ENCODE results near the gene EPM2A.

EPM2A gene

GRCh38 chr6:145733810-145734209 is 1.5 kb downstream of the EPM2A start:
- no peak for TF ChIP-seq CTCF (IDR thresholded peaks at IDR 0.05; ENCODE audit: control insufficient read depth, insufficient read depth, low read depth, low read length, missing control alignments)
- no peak overlapping the region; the same call in 1 of the 2 replicates for H3K4me3 ChIP-seq (ENCODE audit: control insufficient read depth, low read depth, low read length)
- DNase-seq (ENCODE audit: low read depth) = no peak

GRCh38 chr6:145733207-145733606 is 2.1 kb downstream of the EPM2A start:
- TF ChIP-seq CTCF (IDR thresholded peaks at IDR 0.05; ENCODE audit: control insufficient read depth, insufficient read depth, low read depth, low read length, missing control alignments) = no peak
- H3K4me3 ChIP-seq (ENCODE audit: control insufficient read depth, low read depth, low read length) = no peak overlapping the region
- no peak for DNase-seq (ENCODE audit: low read depth)

GRCh38 chr6:145731447-145731846 is 3.9 kb downstream of the EPM2A start:
- H3K4me3 ChIP-seq (ENCODE audit: control insufficient read depth, low read depth, low read length) = no peak overlapping the region
- no peak for TF ChIP-seq CTCF (IDR thresholded peaks at IDR 0.05; ENCODE audit: control insufficient read depth, insufficient read depth, low read depth, low read length, missing control alignments)
- DNase-seq (ENCODE audit: low read depth) = no peak

GRCh38 chr6:145729887-145730286 is 5.4 kb downstream of the EPM2A start:
- DNase-seq (ENCODE audit: low read depth) = no peak
- no peak for TF ChIP-seq CTCF (IDR thresholded peaks at IDR 0.05; ENCODE audit: control insufficient read depth, insufficient read depth, low read depth, low read length, missing control alignments)
- no peak overlapping the region for H3K4me3 ChIP-seq (ENCODE audit: control insufficient read depth, low read depth, low read length)

- H3K4me3 ChIP-seq (ENCODE audit: control insufficient read depth, low read depth, low read length) = no peak overlapping the region
- DNase-seq (ENCODE audit: low read depth) = no peak
- no peak for TF ChIP-seq CTCF (IDR thresholded peaks at IDR 0.05; ENCODE audit: control insufficient read depth, insufficient read depth, low read depth, low read length, missing control alignments)
Measured at GRCh38 chr6:145728444-145729385, 6.6 kb downstream of the EPM2A start.

GRCh38 chr6:145727817-145728388 is 7.4 kb downstream of the EPM2A start:
- H3K4me3 ChIP-seq (ENCODE audit: control insufficient read depth, low read depth, low read length) = no peak overlapping the region
- no peak for DNase-seq (ENCODE audit: low read depth)
- TF ChIP-seq CTCF (IDR thresholded peaks at IDR 0.05; ENCODE audit: control insufficient read depth, insufficient read depth, low read depth, low read length, missing control alignments) = no peak

Data from AG09309 (cell line).